ENCODE results near the gene ITPK1. TPM values are rescaled to one million over a fixed set of nuclear protein-coding genes. Genes with fewer than 3 reads are reported as not detected.

Gene ITPK1
- total RNA-seq, 1 experiment from 2014 or later = 38.5 TPM

DNA sequence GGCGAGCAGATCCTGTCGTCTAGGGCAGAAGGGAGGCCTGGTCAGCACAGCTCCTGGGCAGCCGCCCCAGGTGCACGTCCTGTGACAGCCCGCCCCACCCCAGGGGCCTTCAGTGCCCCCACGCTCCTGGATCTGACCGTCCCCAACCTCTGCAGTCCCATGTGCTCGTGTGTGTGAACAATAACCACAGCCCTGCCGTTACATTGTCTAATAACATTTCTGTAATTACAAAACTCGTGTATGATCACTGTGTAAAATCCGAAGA lies 153.0 kb downstream of the ITPK1 start:
- ChIA-PET CTCF (no interaction called here), POLR2A (ENCODE audit: low non-redundant PET) (no interaction called here)
- DNase-seq (ENCODE audit: low spot score) = no peak
- Histone ChIP-seq H3K9me3 (ENCODE audit: low read depth, low read length, poor library complexity, severe bottlenecking) (no peaks in the 10 kb centered on the region), H3K4me3 (ENCODE audit: low read depth, low read length, poor library complexity, severe bottlenecking) (no peak overlapping the region), H3K27ac (ENCODE audit: low read depth, low read length, poor library complexity, severe bottlenecking) (no peak overlapping the region), H3K4me1 (ENCODE audit: insufficient read depth, low read length, poor library complexity, severe bottlenecking) (no peaks in the 10 kb centered on the region), H3K27me3 (replicated peaks; ENCODE audit: insufficient read depth, low read depth, low read length, poor library complexity) (no peaks in the 10 kb centered on the region), H3K36me3 (ENCODE audit: insufficient read depth, low read length, poor library complexity, severe bottlenecking) (no peaks in the 10 kb centered on the region)
- BruUV-seq (replicated peaks) = no TSS peak
- TF ChIP-seq EZH2 (IDR thresholded peaks at IDR 0.05; ENCODE audit: borderline replicate concordance, low read depth, low read length, poor library complexity, severe bottlenecking) = no peak
- TF ChIP-seq, protein P1, sequence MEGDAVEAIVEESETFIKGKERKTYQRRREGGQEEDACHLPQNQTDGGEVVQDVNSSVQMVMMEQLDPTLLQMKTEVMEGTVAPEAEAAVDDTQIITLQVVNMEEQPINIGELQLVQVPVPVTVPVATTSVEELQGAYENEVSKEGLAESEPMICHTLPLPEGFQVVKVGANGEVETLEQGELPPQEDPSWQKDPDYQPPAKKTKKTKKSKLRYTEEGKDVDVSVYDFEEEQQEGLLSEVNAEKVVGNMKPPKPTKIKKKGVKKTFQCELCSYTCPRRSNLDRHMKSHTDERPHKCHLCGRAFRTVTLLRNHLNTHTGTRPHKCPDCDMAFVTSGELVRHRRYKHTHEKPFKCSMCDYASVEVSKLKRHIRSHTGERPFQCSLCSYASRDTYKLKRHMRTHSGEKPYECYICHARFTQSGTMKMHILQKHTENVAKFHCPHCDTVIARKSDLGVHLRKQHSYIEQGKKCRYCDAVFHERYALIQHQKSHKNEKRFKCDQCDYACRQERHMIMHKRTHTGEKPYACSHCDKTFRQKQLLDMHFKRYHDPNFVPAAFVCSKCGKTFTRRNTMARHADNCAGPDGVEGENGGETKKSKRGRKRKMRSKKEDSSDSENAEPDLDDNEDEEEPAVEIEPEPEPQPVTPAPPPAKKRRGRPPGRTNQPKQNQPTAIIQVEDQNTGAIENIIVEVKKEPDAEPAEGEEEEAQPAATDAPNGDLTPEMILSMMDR (conservative IDR thresholded peaks at IDR 0.05; ENCODE audit: low read depth, low read length) = no peak
- intact Hi-C loops (cut with micrococcal nuclease; ENCODE audit: unreplicated experiment) = no loop called here

DNA sequence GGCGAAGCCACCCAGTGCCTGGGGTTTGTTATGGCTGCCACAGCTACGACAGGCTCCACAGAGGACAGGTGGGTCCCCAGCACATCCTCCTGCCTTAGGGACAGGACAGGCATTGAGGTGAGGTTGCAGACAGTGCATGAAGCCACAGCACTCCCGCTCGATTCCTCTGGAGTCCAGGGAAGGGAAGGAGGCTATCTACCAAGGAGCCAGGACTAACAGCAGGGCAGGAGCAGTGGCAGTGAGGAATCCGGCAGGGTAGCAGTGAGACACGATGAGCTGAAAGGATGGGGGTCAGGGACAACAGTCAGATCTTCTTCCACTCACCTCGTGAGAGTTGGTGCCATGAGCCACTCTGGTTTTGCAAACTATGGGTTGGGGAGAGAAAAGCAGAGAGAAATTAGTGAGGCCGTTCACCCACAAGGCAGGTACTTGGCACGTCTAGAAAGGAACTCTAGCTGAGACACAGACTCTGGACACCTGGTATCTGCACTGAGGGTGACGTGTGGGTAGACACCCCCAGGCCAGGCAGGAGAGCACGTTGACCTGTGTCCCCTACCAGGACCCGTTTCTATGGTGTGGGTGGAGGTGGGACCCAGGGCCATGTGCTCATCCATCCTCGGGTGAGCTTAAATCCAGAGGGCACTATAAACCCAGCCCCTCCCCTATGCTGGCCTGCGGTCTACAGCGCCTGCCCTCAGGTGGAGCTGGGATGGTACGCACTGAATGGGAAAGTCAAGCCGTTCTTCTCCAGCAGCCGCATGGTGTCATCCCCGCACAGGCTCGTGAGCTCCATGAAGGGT lies 153.5 kb downstream of the ITPK1 start:
- POLR2A ChIA-PET (ENCODE audit: low non-redundant PET) = no interaction called here
- Histone ChIP-seq H3K4me3 (ENCODE audit: low read depth, low read length, poor library complexity, severe bottlenecking) (no peak overlapping the region), H3K27ac (ENCODE audit: low read depth, low read length, poor library complexity, severe bottlenecking) (no peak overlapping the region), H3K36me3 (ENCODE audit: insufficient read depth, low read length, poor library complexity, severe bottlenecking) (no peaks in the 10 kb centered on the region), H3K9me3 (ENCODE audit: low read depth, low read length, poor library complexity, severe bottlenecking) (no peaks in the 10 kb centered on the region), H3K27me3 (replicated peaks; ENCODE audit: insufficient read depth, low read depth, low read length, poor library complexity) (no peaks in the 10 kb centered on the region), H3K4me1 (ENCODE audit: insufficient read depth, low read length, poor library complexity, severe bottlenecking) (no peaks in the 10 kb centered on the region)
- BruUV-seq (replicated peaks) = no TSS peak
- intact Hi-C loops (cut with micrococcal nuclease; ENCODE audit: unreplicated experiment) = no loop called here
- TF ChIP-seq, protein P1 (conservative IDR thresholded peaks at IDR 0.05; ENCODE audit: low read depth, low read length) = no peak
- TF ChIP-seq EZH2 (IDR thresholded peaks at IDR 0.05; ENCODE audit: borderline replicate concordance, low read depth, low read length, poor library complexity, severe bottlenecking) = no peak
- CTCF ChIA-PET = no interaction called here
- no peak for DNase-seq (ENCODE audit: low spot score)

DNA sequence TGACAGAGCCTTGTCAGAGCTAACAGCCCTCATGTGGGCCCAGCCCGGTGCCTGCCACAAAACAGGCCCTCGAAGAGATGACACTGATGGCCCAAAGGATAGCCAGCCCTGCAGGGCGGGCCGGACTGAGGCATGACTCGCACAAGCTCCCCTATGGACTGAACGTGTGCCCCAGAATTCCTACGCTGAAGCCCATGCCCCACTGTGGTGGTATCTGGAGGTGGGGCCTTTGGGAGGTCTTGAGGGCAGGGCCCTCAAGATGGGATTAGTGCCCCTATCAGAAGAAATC lies 154.2 kb downstream of the ITPK1 start:
- POLR2A ChIA-PET (ENCODE audit: low non-redundant PET) = no interaction called here
- intact Hi-C loops (cut with micrococcal nuclease; ENCODE audit: unreplicated experiment) = no loop called here
- CTCF ChIA-PET = no interaction called here
- Histone ChIP-seq H3K27me3 (replicated peaks; ENCODE audit: insufficient read depth, low read depth, low read length, poor library complexity) (no peaks in the 10 kb centered on the region), H3K27ac (ENCODE audit: low read depth, low read length, poor library complexity, severe bottlenecking) (no peak overlapping the region), H3K4me3 (ENCODE audit: low read depth, low read length, poor library complexity, severe bottlenecking) (no peak overlapping the region), H3K4me1 (ENCODE audit: insufficient read depth, low read length, poor library complexity, severe bottlenecking) (no peaks in the 10 kb centered on the region), H3K9me3 (ENCODE audit: low read depth, low read length, poor library complexity, severe bottlenecking) (no peaks in the 10 kb centered on the region), H3K36me3 (ENCODE audit: insufficient read depth, low read length, poor library complexity, severe bottlenecking) (no peaks in the 10 kb centered on the region)
- no peak for TF ChIP-seq EZH2 (IDR thresholded peaks at IDR 0.05; ENCODE audit: borderline replicate concordance, low read depth, low read length, poor library complexity, severe bottlenecking)
- TF ChIP-seq, protein P1 (conservative IDR thresholded peaks at IDR 0.05; ENCODE audit: low read depth, low read length) = no peak
- no TSS peak for BruUV-seq (replicated peaks)
- DNase-seq (ENCODE audit: low spot score) = no peak

Data from A673 (cell line).